ENCODE results near the gene ALDOA. TPM values are rescaled to one million over a fixed set of nuclear protein-coding genes. Genes with fewer than 3 reads are reported as not detected.

Gene ALDOA
- total and polyA plus RNA-seq, 9 of the 15 experiments (the other 6 are each of a cell fraction or from before 2014, with no cell fraction given): 311 to 2,224 (median 1,293) TPM

GRCh38 chr16:30063278-30063892, 2.2 kb upstream of the ALDOA start (continued):
- TF ChIP-seq NRF1 (conservative IDR thresholded peaks at IDR 0.05 in 1 of 2, IDR thresholded peaks at IDR 0.05 in 1 of 2) (no peak), MXI1 (IDR thresholded peaks at IDR 0.05; ENCODE audit: low read depth, low read length) (no peak), ZSCAN29 (IDR thresholded peaks at IDR 0.05) (no peak)

- Histone ChIP-seq H3K79me2 (ENCODE audit: control insufficient read depth, insufficient read depth, low read length) (peaks cover 59% of the 10 kb centered on the region), H3K36me3 (ENCODE audit: control insufficient read depth, insufficient read depth, low read length) (peaks cover 30% of the 10 kb centered on the region), H3K9me1 (ENCODE audit: control insufficient read depth, insufficient read depth, low read length) (peaks cover 8% of the 10 kb centered on the region), H3K27ac (ENCODE audit: extremely low read depth, low read depth, low read length) (peak overlapping the region; percentile 99), H3K27me3 (ENCODE audit: control insufficient read depth in 2 of 2, insufficient read depth in 2 of 2, low read length in 2 of 2) (no peaks in the 10 kb centered on the region), H4K20me1 (replicated peaks; ENCODE audit: control insufficient read depth, insufficient read depth, low read length) (peaks cover 30% of the 10 kb centered on the region), H3K4me1 (replicated peaks in 1 of 2; ENCODE audit: control insufficient read depth in 2 of 2, insufficient read depth in 2 of 2, low read length in 2 of 2) (peaks cover 35 to 54% of the 10 kb centered on the region in 2 experiments), H3K9ac (ENCODE audit: insufficient read depth in 1 of 2, low read depth in 2 of 2, low read length in 2 of 2) (peak overlapping the region; percentile 93 to 100), H2AFZ (ENCODE audit: low read depth, low read length) (peak overlapping the region; percentile 76), H3K9me3 (replicated peaks; ENCODE audit: control insufficient read depth, insufficient read depth, low read depth, low read length) (no peaks in the 10 kb centered on the region), H3K4me3 (peak overlapping the region; percentile 88), H3K4me2 (ENCODE audit: insufficient read depth, low read length) (peak overlapping the region; percentile 92)
- 7% methylated on average over 26 of the region's 27 CpGs for WGBS (ENCODE audit: insufficient coverage, low coverage, missing lambda C conversion rate)
- in situ Hi-C loops (cut with MboI): no loop called here
- no TSS peak for BruUV-seq (replicated peaks)
- DNase-seq (ENCODE audit: extremely low read depth in 1 of 4, low spot score in 3 of 4): peak; percentile 67 to 81 (median 74)
- CTCF ChIA-PET (ENCODE audit: low intra/inter-chr PET ratio): no interaction called here
- FAIRE-seq: peak; percentile 74
- POLR2A ChIA-PET: interaction anchor here (0.6 to 2.0 kb wide), 5 partner anchors 10 to 648 kb away, joined by 3 to 13 read pairs (median 3); a partner anchor contains a TSS
- intact Hi-C loops (cut with micrococcal nuclease): loop anchor here (10.0 kb wide), 2 partner anchors 311 to 591 kb away; partner anchors contain the start of genes FBRS, MYL11, PRR14 and TBC1D10B
- peak; percentile 8 for ATAC-seq
- TF ChIP-seq PCBP1 (IDR thresholded peaks at IDR 0.05; ENCODE audit: low read depth, low read length, poor library complexity, severe bottlenecking) (no peak), RBM39 (optimal IDR thresholded peaks at IDR 0.05; ENCODE audit: low read depth, low read length) (no peak), ZNF24 (IDR thresholded peaks at IDR 0.05) (no peak), SRF (CRISPR knock-in tag; IDR thresholded peaks at IDR 0.05) (peak in 1 of 2 experiments; percentile 51; a peak in 1 of 4 replicates), CREM (IDR thresholded peaks at IDR 0.05; ENCODE audit: low read depth) (peak; percentile 52; the same call in 1 of the 2 replicates), ZNF436 (CRISPR knock-in tag; IDR thresholded peaks at IDR 0.05) (no peak), HNRNPLL (IDR thresholded peaks at IDR 0.05; ENCODE audit: low read depth, low read length, poor library complexity, severe bottlenecking) (peak; percentile 32), ZNF146 (CRISPR knock-in tag; IDR thresholded peaks at IDR 0.05; ENCODE audit: unreplicated experiment) (no peak), ZBTB7A (IDR thresholded peaks at IDR 0.05; ENCODE audit: borderline replicate concordance, control insufficient read depth, low read depth, low read length) (0 out of 2 replicates have a peak, but pooled peaks have one; percentile 11), SMAD4 (CRISPR knock-in tag; conservative IDR thresholded peaks at IDR 0.05) (peak; percentile 49), ZNF592 (IDR thresholded peaks at IDR 0.05) (peak; percentile 76)
Measured at GRCh38 chr16:30063893-30064728, 1.4 kb upstream of the ALDOA start.

Data from K562 (cell line).